Right lobe of liver (tissue), 6 donors: ENCODE data around the gene TMCC3. TPM values are rescaled to one million over a fixed set of nuclear protein-coding genes. Genes with fewer than 3 reads are reported as not detected.
"Not testable (repeated sequence)": the region's sequence is repeated elsewhere in the genome, so short reads cannot be mapped to it uniquely, and the experiment has no call there.

ENCODE experiments used
- ATAC-seq, 4 donors: fragments of 200-7000 bp; cut with Tn5 transposase; one replicate each; pipeline ENCODE4 v1.9.1; 2020; ENCODE audit warnings: mild to moderate bottlenecking in 4 of 4, moderate library complexity in 4 of 4
- DNase-seq, 3 donors: peaks; one replicate each; pipeline ENCODE4 v3.0.0-alpha.2; 2020
- H3K27ac ChIP-seq, 3 donors: fragments of 200-600 bp; one replicate each; pipeline ENCODE4 v1.8.0; 2022
- H3K27me3 ChIP-seq, 2 donors: fragments of 200-600 bp; one replicate each; pipeline ENCODE4 v1.8.0; 2022
- H3K36me3 ChIP-seq, 4 donors: fragments of 200-600 bp; sonication (generic) in 1 of 4; one replicate each; pipeline versions ENCODE4 v1.5.1 to v1.8.0; 2017 to 2022; ENCODE audit warnings: control low read depth in 1 of 4
- H3K4me1 ChIP-seq, 4 donors: fragments of 200-600 bp; sonication (generic) in 1 of 4; one replicate each; pipeline versions ENCODE4 v1.5.1 to v1.8.0; 2017 to 2022; ENCODE audit warnings: control low read depth in 1 of 4
- H3K4me3 ChIP-seq, 3 donors: fragments of 200-600 bp; one replicate each; pipeline ENCODE4 v1.8.0; 2022
- H3K9me3 ChIP-seq, 4 donors: fragments of 200-600 bp; sonication (generic) in 1 of 4; one replicate each; pipeline versions ENCODE4 v1.5.1 to v1.8.0; 2017 to 2022; ENCODE audit warnings: control low read depth in 1 of 4
- CTCF ChIP-seq, 4 donors: fragments of 200-600 bp in 3 of 4; fragments of 450-650 bp in 1 of 4; IDR thresholded peaks; one replicate each; pipeline versions ENCODE4 v1.5.1 to v1.8.0; 2016 to 2022; ENCODE audit warnings: antibody characterized with exemption in 4 of 4, mild to moderate bottlenecking in 2 of 4
- POLR2A ChIP-seq: fragments of 450-650 bp; IDR thresholded peaks from one replicate; pipeline ENCODE4 v1.6.1; 2017; ENCODE audit warnings: antibody characterized with exemption, mild to moderate bottlenecking
- WGBS: methylation state at CpG from one replicate; pipeline ENCODE4 v1.1.6; 2018; ENCODE audit warnings: low coverage, low lambda C conversion rate; ENCODE audit not compliant: insufficient coverage; ENCODE audit errors: missing lambda C conversion rate; 5-methylcytosine and 5-hydroxymethylcytosine counted together
- intact Hi-C, 2 donors: fragments of 100-400 bp; cut with DNase I; formaldehyde crosslinking; loops; one replicate each; pipeline versions ENCODE4 v1.11.2 to v1.14.1; 2022
- total RNA-seq, 6 experiments: library from RNA; depleted of rRNA in 2 of 6; stranded (reverse); fragments of >200 nt in 2 of 6; fragmentation: NEBNext Ultra II Directional in 3 of 6; extraction: Animal tissue kit (Norgen Biotek cat#: 25700) in 3 of 6; gene quantifications; one replicate each; pipeline versions ENCODE4 v1.1.0 to v1.2.4, GENCODE V29; 2016 to 2023
- donor health status: DM: no; HTN: yes; CAD: no.
- donor health status: DM: no; HTN: no; CAD: no.
- donor health status: DM: no; HTN: no; CAD: no.
- donor health status: DM: no; HTN: yes; CAD: no.
- donor health status: DM: no; HTN: yes; CAD: no.

The TMCC3 gene
- total RNA-seq, 6 experiments from 2014 or later: 2.1 to 6.2 (median 3.2) TPM

GRCh38 chr12:94694732-94695131 is 44.4 kb upstream of the TMCC3 start:
- H3K27ac ChIP-seq: no peak overlapping the region
- intact Hi-C loops: no loop called here
- DNase-seq: no peak
- no peaks in the 10 kb centered on the region for H3K27me3 ChIP-seq
- H3K9me3 ChIP-seq: no peaks in the 10 kb centered on the region
- TF ChIP-seq CTCF (IDR thresholded peaks at IDR 0.05): no peak
- no peak for TF ChIP-seq POLR2A
- H3K4me1 ChIP-seq: peaks cover 0 to 11% (median 3%) of the 10 kb centered on the region in 4 donors
- no peaks in the 10 kb centered on the region for H3K36me3 ChIP-seq
- ATAC-seq: no peak
- 77% methylated on average over 3 of the region's 11 CpGs for WGBS
- no peak overlapping the region for H3K4me3 ChIP-seq

- H3K36me3 ChIP-seq, H3K27ac ChIP-seq, H3K27me3 ChIP-seq, ATAC-seq, H3K4me3 ChIP-seq, DNase-seq, H3K9me3 ChIP-seq, intact Hi-C loops: not testable (repeated sequence)
- peaks cover 0 to 13% (median 3%) of the 10 kb centered on the region in 4 donors for H3K4me1 ChIP-seq
- WGBS: 68% methylated on average over 6 of the region's 7 CpGs
Measured at GRCh38 chr12:94692826-94693225, 42.5 kb upstream of the TMCC3 start.

- no peak for TF ChIP-seq POLR2A
- TF ChIP-seq CTCF (IDR thresholded peaks at IDR 0.05): no peak
- peak overlapping the region in 1 of 3 donors; percentile 36 for H3K27ac ChIP-seq
- ATAC-seq: peak; percentile 84 to 88 (median 86)
- no peak overlapping the region for H3K4me3 ChIP-seq
- 23% methylated on average over 5 of the region's 5 CpGs for WGBS
- H3K9me3 ChIP-seq: no peaks in the 10 kb centered on the region
- H3K4me1 ChIP-seq: peaks cover 0 to 26% (median 3%) of the 10 kb centered on the region in 4 donors
- no peaks in the 10 kb centered on the region for H3K27me3 ChIP-seq
- H3K36me3 ChIP-seq: no peaks in the 10 kb centered on the region
- peak in 1 of 3 donors; percentile 31 for DNase-seq
- intact Hi-C loops: no loop called here
Measured at GRCh38 chr12:94690198-94690771, 39.9 kb upstream of the TMCC3 start.

GRCh38 chr12:94689646-94690036 is 39.3 kb upstream of the TMCC3 start:
- intact Hi-C loops: no loop called here

More at GRCh38 chr12:94689646-94690036, 39.3 kb upstream of the TMCC3 start:
- no peaks in the 10 kb centered on the region for H3K27me3 ChIP-seq
- peaks cover 0 to 26% (median 3%) of the 10 kb centered on the region in 4 donors for H3K4me1 ChIP-seq
- H3K36me3 ChIP-seq: no peaks in the 10 kb centered on the region
- H3K9me3 ChIP-seq: no peaks in the 10 kb centered on the region
- TF ChIP-seq CTCF (IDR thresholded peaks at IDR 0.05) (no peak), POLR2A (no peak)
- H3K27ac ChIP-seq: peak overlapping the region in 2 of 3 donors; percentile 20 to 36
- ATAC-seq: peak in 1 of 4 donors; percentile 23
- no peak overlapping the region for H3K4me3 ChIP-seq
- 62% methylated on average over 8 of the region's 9 CpGs for WGBS
- no peak for DNase-seq
